ENCODE results near the gene HSPB8. TPM values are rescaled to one million over a fixed set of nuclear protein-coding genes. Genes with fewer than 3 reads are reported as not detected.
"Not testable (repeated sequence)": the region's sequence is repeated elsewhere in the genome, so short reads cannot be mapped to it uniquely, and the experiment has no call there.

The HSPB8 gene
- total and polyA plus RNA-seq, 9 donors = 7.4 to 48.8 (median 18.0) TPM

- H3K4me1 ChIP-seq (ENCODE audit: insufficient read depth) = no peaks in the 10 kb centered on the region
- no peak overlapping the region for H3K4me3 ChIP-seq
- no peak for TF ChIP-seq CTCF (IDR thresholded peaks at IDR 0.05)
- TF ChIP-seq EP300 (IDR thresholded peaks at IDR 0.05) = no peak
- TF ChIP-seq POLR2A (IDR thresholded peaks at IDR 0.05) = no peak
- intact Hi-C loops (cut with DNase I) = no loop called here
- no peaks in the 10 kb centered on the region for H3K9me3 ChIP-seq
- WGBS, 3 donors = 68 to 80% (median 72%) methylated on average over 13 of the region's 13 CpGs
- H3K36me3 ChIP-seq = no peaks in the 10 kb centered on the region
- H3K27ac ChIP-seq = no peak overlapping the region
- no peaks in the 10 kb centered on the region for H3K27me3 ChIP-seq
- DNase-seq = no peak
Observed at GRCh38 chr12:119211884-119212283, 33.2 kb downstream of the HSPB8 start.

- Histone ChIP-seq H3K4me3 (no peak overlapping the region), H3K9me3 (no peaks in the 10 kb centered on the region), H3K27ac (no peak overlapping the region), H3K27me3 (no peaks in the 10 kb centered on the region), H3K36me3 (no peaks in the 10 kb centered on the region), H3K4me1 (ENCODE audit: insufficient read depth) (no peaks in the 10 kb centered on the region)
- intact Hi-C loops (cut with DNase I) = no loop called here
- WGBS, 3 donors = 92 to 93% (median 93%) methylated on average over 7 of the region's 7 CpGs
- TF ChIP-seq POLR2A (IDR thresholded peaks at IDR 0.05) = no peak
- TF ChIP-seq EP300 (IDR thresholded peaks at IDR 0.05) = no peak
- no peak for TF ChIP-seq CTCF (IDR thresholded peaks at IDR 0.05)
- no peak for DNase-seq
Observed at GRCh38 chr12:119216084-119216483, 37.4 kb downstream of the HSPB8 start.

- WGBS, 3 donors = 61 to 67% (median 65%) methylated on average over 9 of the region's 9 CpGs
Observed at GRCh38 chr12:119218875-119219274, 40.1 kb downstream of the HSPB8 start.

GRCh38 chr12:119222222-119222951 is 43.7 kb downstream of the HSPB8 start:
- intact Hi-C loops (cut with DNase I) = no loop called here
- no peak for TF ChIP-seq CTCF (IDR thresholded peaks at IDR 0.05)
- TF ChIP-seq EP300 (IDR thresholded peaks at IDR 0.05) = no peak
- no peak for TF ChIP-seq POLR2A (IDR thresholded peaks at IDR 0.05)
- Histone ChIP-seq H3K36me3 (no peaks in the 10 kb centered on the region), H3K27me3 (no peaks in the 10 kb centered on the region), H3K4me3 (no peak overlapping the region), H3K4me1 (ENCODE audit: insufficient read depth) (no peaks in the 10 kb centered on the region), H3K9me3 (no peaks in the 10 kb centered on the region), H3K27ac (no peak overlapping the region)
- DNase-seq = no peak
- 68 to 76% (median 71%) methylated on average over 5 of the region's 5 CpGs for WGBS, 3 donors

More at GRCh38 chr12:119218875-119219274, 40.1 kb downstream of the HSPB8 start:
- H3K36me3 ChIP-seq; H3K27me3 ChIP-seq; DNase-seq; H3K4me3 ChIP-seq; H3K4me1 ChIP-seq (ENCODE audit: insufficient read depth); H3K27ac ChIP-seq; intact Hi-C loops (cut with DNase I); H3K9me3 ChIP-seq: not testable (repeated sequence)

GRCh38 chr12:119225454-119225853 is 46.7 kb downstream of the HSPB8 start:
- TF ChIP-seq EP300 (IDR thresholded peaks at IDR 0.05) (no peak), CTCF (IDR thresholded peaks at IDR 0.05) (no peak), POLR2A (IDR thresholded peaks at IDR 0.05) (no peak)
- no peak for DNase-seq
- H3K9me3 ChIP-seq = no peaks in the 10 kb centered on the region
- no peaks in the 10 kb centered on the region for H3K27me3 ChIP-seq
- 40 to 55% (median 42%) methylated on average over 4 of the region's 4 CpGs for WGBS, 3 donors
- H3K4me3 ChIP-seq = no peak overlapping the region
- H3K27ac ChIP-seq = no peak overlapping the region
- no peaks in the 10 kb centered on the region for H3K36me3 ChIP-seq
- intact Hi-C loops (cut with DNase I) = no loop called here
- no peaks in the 10 kb centered on the region for H3K4me1 ChIP-seq (ENCODE audit: insufficient read depth)
